H9 (cell line): ENCODE measurements around the gene NPAS2. TPM values are rescaled to one million over a fixed set of nuclear protein-coding genes. Genes with fewer than 3 reads are reported as not detected.

ENCODE experiments used
- DNase-seq: peaks from one replicate; pipeline ENCODE4 v3.0.0-alpha.2; 2017
- H2AFZ ChIP-seq: one replicate; pipeline ENCODE4 v1.6.1; 2013; ENCODE audit warnings: mild to moderate bottlenecking, low read length, control low read depth, moderate library complexity
- H2AK5ac ChIP-seq: 2 replicates; pipeline ENCODE4 v1.6.1; 2013; ENCODE audit warnings: low read length, control low read depth, mixed read lengths; ENCODE audit not compliant: insufficient read length
- H2BK120ac ChIP-seq: one replicate; pipeline ENCODE4 v1.6.1; 2013; ENCODE audit warnings: low read depth, mild to moderate bottlenecking, low read length, control low read depth, inconsistent platforms; ENCODE audit not compliant: poor library complexity, severe bottlenecking
- H2BK12ac ChIP-seq: 2 replicates; pipeline ENCODE4 v1.6.1; 2013; ENCODE audit warnings: low read length, control low read depth, mixed read lengths, low read depth; ENCODE audit not compliant: insufficient read length
- H2BK15ac ChIP-seq: 2 replicates; pipeline ENCODE4 v1.6.1; 2013; ENCODE audit warnings: low read depth, low read length, control low read depth
- H2BK20ac ChIP-seq: one replicate; pipeline ENCODE4 v1.6.1; 2013; ENCODE audit warnings: low read depth, mild to moderate bottlenecking, low read length, control low read depth, inconsistent platforms; ENCODE audit not compliant: poor library complexity, severe bottlenecking
- H2BK5ac ChIP-seq: 2 replicates; pipeline ENCODE4 v1.6.1; 2013; ENCODE audit warnings: low read length, control low read depth, mixed read lengths; ENCODE audit not compliant: insufficient read length
- H3K14ac ChIP-seq: 2 replicates; pipeline ENCODE4 v1.6.1; 2013; ENCODE audit warnings: low read length, control low read depth; ENCODE audit not compliant: insufficient read depth
- H3K18ac ChIP-seq: 2 replicates; pipeline ENCODE4 v1.6.1; 2013; ENCODE audit warnings: low read depth, mild to moderate bottlenecking, mixed read lengths, low read length, control low read depth; ENCODE audit not compliant: insufficient read length
- H3K23ac ChIP-seq: 2 replicates; pipeline ENCODE4 v1.6.1; 2013; ENCODE audit warnings: low read length, control low read depth, mixed read lengths, low read depth; ENCODE audit not compliant: insufficient read length
- H3K23me2 ChIP-seq: 2 replicates; pipeline ENCODE4 v1.6.1; 2013; ENCODE audit warnings: low read depth, mild to moderate bottlenecking, mixed read lengths, low read length, control low read depth; ENCODE audit not compliant: insufficient read length, poor library complexity, severe bottlenecking
- H3K27ac ChIP-seq: 2 replicates; pipeline ENCODE4 v1.5.1; 2013; ENCODE audit warnings: low read length, control low read depth, mixed read lengths, low read depth; ENCODE audit not compliant: insufficient read length
- H3K27me3 ChIP-seq: 2 replicates; pipeline ENCODE4 v1.6.1; 2013; ENCODE audit warnings: low read length, control low read depth, inconsistent platforms; ENCODE audit not compliant: insufficient read depth
- H3K4ac ChIP-seq: 2 replicates; pipeline ENCODE4 v1.6.1; 2013; ENCODE audit warnings: low read depth, mild to moderate bottlenecking, control low read depth, inconsistent platforms, low read length, moderate library complexity
- H3K4me1 ChIP-seq: 2 replicates; pipeline ENCODE4 v1.6.1; 2013; ENCODE audit warnings: low read length, control low read depth, inconsistent platforms; ENCODE audit not compliant: insufficient read depth
- H3K4me2 ChIP-seq: 2 replicates; pipeline ENCODE4 v1.6.1; 2013; ENCODE audit warnings: low read length, control low read depth, mixed read lengths; ENCODE audit not compliant: insufficient read length, insufficient read depth
- H3K56ac ChIP-seq: 2 replicates; pipeline ENCODE4 v1.6.1; 2013; ENCODE audit warnings: low read depth, mild to moderate bottlenecking, mixed read lengths, low read length, control low read depth; ENCODE audit not compliant: insufficient read length
- H3K79me1 ChIP-seq: 2 replicates; pipeline ENCODE4 v1.6.1; 2013; ENCODE audit warnings: low read depth, mild to moderate bottlenecking, moderate library complexity, low read length, control low read depth, inconsistent platforms; ENCODE audit not compliant: insufficient read depth, poor library complexity, severe bottlenecking
- H3K79me2 ChIP-seq: 2 replicates; pipeline ENCODE4 v1.6.1; 2013; ENCODE audit warnings: low read length, control low read depth, inconsistent platforms; ENCODE audit not compliant: insufficient read depth
- H3K9ac ChIP-seq: 2 replicates; pipeline ENCODE4 v1.6.1; 2013; ENCODE audit warnings: low read length, control low read depth, mixed read lengths; ENCODE audit not compliant: insufficient read length; ENCODE audit errors: extremely low read depth
- H3K9me3 ChIP-seq: one replicate; pipeline ENCODE4 v1.6.1; 2013; ENCODE audit warnings: low read depth, low read length, inconsistent platforms; ENCODE audit not compliant: control insufficient read depth
- H3T11ph ChIP-seq: one replicate; pipeline ENCODE4 v1.6.1; 2013; ENCODE audit warnings: mild to moderate bottlenecking, low read length, control low read depth, inconsistent platforms
- H4K20me1 ChIP-seq: one replicate; pipeline ENCODE4 v1.6.1; 2013; ENCODE audit not compliant: control insufficient read depth, insufficient read length, insufficient read depth
- H4K5ac ChIP-seq: 2 replicates; pipeline ENCODE4 v1.6.1; 2013; ENCODE audit warnings: low read depth, mild to moderate bottlenecking, mixed read lengths, low read length, control low read depth; ENCODE audit not compliant: insufficient read length
- H4K8ac ChIP-seq: replicated peaks from 2 replicates; pipeline ENCODE4 v1.6.1; 2013; ENCODE audit warnings: low read length, control low read depth, mixed read lengths, low read depth; ENCODE audit not compliant: insufficient read length
- H4K91ac ChIP-seq: 2 replicates; pipeline ENCODE4 v1.6.1; 2013; ENCODE audit warnings: low read depth, mild to moderate bottlenecking, moderate library complexity, mixed read lengths, low read length, control low read depth; ENCODE audit not compliant: insufficient read length
- H3K27ac Mint-ChIP-seq, 3 experiments: 2 replicates in 2 of 3; 3 replicates in 1 of 3; pipeline ENCODE4 v1.8.0; 2020 to 2021; ENCODE audit warnings: mixed read lengths in 3 of 3, mild to moderate bottlenecking in 1 of 3, moderate library complexity in 1 of 3
- H3K27me3 Mint-ChIP-seq: 2 replicates; pipeline ENCODE4 v1.8.0; 2021; ENCODE audit warnings: low read depth, mild to moderate bottlenecking, moderate library complexity, mixed read lengths
- H3K36me3 Mint-ChIP-seq, 3 experiments: 2 replicates in 2 of 3; 3 replicates in 1 of 3; pipeline ENCODE4 v1.8.0; 2020 to 2021; ENCODE audit warnings: low read depth in 3 of 3, mixed read lengths in 3 of 3; ENCODE audit not compliant: insufficient read depth in 1 of 3
- H3K4me1 Mint-ChIP-seq, 2 experiments: 2 replicates each; pipeline ENCODE4 v1.8.0; 2020; ENCODE audit warnings: mixed read lengths in 2 of 2
- H3K4me3 Mint-ChIP-seq, 2 experiments: 2 replicates in 1 of 2; 3 replicates in 1 of 2; pipeline ENCODE4 v1.8.0; 2020 to 2021; ENCODE audit warnings: mild to moderate bottlenecking in 2 of 2, mixed read lengths in 2 of 2, moderate library complexity in 1 of 2
- H3K9me3 Mint-ChIP-seq, 2 experiments: 2 replicates in 1 of 2; 3 replicates in 1 of 2; pipeline ENCODE4 v1.8.0; 2020; ENCODE audit warnings: mild to moderate bottlenecking in 2 of 2, mixed read lengths in 2 of 2, moderate library complexity in 1 of 2
- CTCF ChIP-seq: fragments of 200-600 bp; sonication (generic); conservative IDR thresholded peaks from 3 replicates; pipeline ENCODE4 v1.8.0; 2021; ENCODE audit warnings: antibody characterized with exemption, mild to moderate bottlenecking
- WGBS: extraction: QIAGEN DNeasy Blood & Tissue Kit; methylation state at CpG from one replicate; pipeline ENCODE4 v1.1.7; 2013; ENCODE audit warnings: missing lambda C conversion rate, low lambda C conversion rate, mixed read lengths; ENCODE audit not compliant: insufficient read length; ENCODE audit errors: extremely low coverage; 5-methylcytosine and 5-hydroxymethylcytosine counted together
- total RNA-seq: library from RNA; stranded (reverse); gene quantifications from 2 replicates; pipeline ENCODE4 v1.2.1, GENCODE V29; 2021

NPAS2 gene
- total RNA-seq, 1 experiment from 2014 or later = 1.3 TPM

DNA sequence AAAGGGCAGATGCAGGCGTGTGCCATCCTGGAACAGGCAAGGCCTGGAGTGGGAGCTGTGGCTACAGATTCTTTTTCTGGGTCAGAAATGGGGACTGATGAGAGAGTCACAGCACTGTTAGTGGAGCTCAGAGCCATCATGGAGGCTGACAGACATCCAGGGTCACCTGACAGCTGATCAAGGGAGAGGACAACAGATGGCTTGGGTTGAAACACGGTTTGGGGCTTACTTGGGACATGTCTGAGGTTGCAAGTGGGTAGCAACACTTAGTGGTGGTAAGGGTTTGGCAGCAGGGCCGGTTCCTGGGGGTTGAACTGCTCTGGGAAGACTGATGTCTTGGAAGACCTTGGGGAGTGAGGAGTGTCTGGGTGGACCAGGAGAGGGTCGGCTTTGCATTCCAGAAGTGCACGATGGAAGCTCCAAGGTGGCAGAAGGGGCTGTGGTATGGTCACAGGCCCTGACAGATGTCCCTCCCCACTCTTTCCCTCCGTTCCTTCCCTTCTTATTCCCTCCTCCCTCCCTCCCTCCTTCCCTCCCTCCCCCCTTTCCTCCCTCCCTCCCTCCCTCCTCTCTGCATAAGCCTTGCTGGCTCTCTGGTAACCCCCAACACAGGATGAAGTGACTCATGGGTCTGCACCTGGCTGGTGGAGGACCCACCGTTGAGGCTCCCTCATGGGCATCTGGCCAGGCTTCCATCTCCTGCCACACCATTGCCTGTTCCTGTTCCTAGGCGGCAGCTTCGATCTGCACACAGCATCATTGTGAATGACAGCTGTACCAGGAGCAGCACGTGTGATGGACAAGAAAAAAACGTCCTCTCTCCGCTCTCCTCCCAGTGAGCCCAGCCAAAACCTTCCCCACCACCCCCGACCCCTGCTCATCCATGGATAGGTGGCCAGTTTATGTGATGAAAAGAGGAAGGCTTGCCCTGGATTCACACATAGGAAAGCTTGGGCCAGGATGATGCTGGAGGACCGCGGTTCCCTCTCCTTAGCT is 118.4 kb downstream of the NPAS2 start:
- Histone ChIP-seq H3K79me1 (no peaks in the 10 kb centered on the region), H3K23ac (no peak overlapping the region), H2BK120ac (no peak overlapping the region), H3K27me3 (no peaks in the 10 kb centered on the region), H3K18ac (no peak overlapping the region), H3K14ac (no peak overlapping the region), H3K4me1 (no peaks in the 10 kb centered on the region), H3K4ac (no peak overlapping the region), H2BK5ac (no peak overlapping the region), H4K5ac (no peak overlapping the region), H4K20me1 (no peaks in the 10 kb centered on the region), H3T11ph (no peak overlapping the region), H3K56ac (no peak overlapping the region), H2AFZ (no peak overlapping the region), H2BK12ac (no peak overlapping the region), H2AK5ac (no peak overlapping the region), H4K91ac (no peak overlapping the region), H2BK15ac (no peak overlapping the region), H3K27ac (no peak overlapping the region), H4K8ac (no peak overlapping the region), H3K79me2 (no peaks in the 10 kb centered on the region), H3K9ac (no peak overlapping the region), H3K23me2 (no peaks in the 10 kb centered on the region), H3K4me2 (no peak overlapping the region), H2BK20ac (no peak overlapping the region), H3K9me3 (no peaks in the 10 kb centered on the region)
- H3K9me3 Mint-ChIP-seq = no peaks in the 10 kb centered on the region
- H3K27ac Mint-ChIP-seq = peak overlapping the region in 1 of 3 experiments; percentile 37; a peak in 1 of 7 replicates
- no peak overlapping the region for H3K4me3 Mint-ChIP-seq
- WGBS = no CpG with 5 or more reads among the region's 15 CpGs
- H3K36me3 Mint-ChIP-seq = no peaks in the 10 kb centered on the region
- DNase-seq = no peak
- no peaks in the 10 kb centered on the region for H3K4me1 Mint-ChIP-seq
- TF ChIP-seq CTCF = no peak
- no peaks in the 10 kb centered on the region; the same call in 1 of the 2 replicates for H3K27me3 Mint-ChIP-seq
